Activated CD8-positive, alpha-beta T cell treated with anti-CD3 and anti-CD28 coated beads for 36 hours (primary cell): ENCODE results near the gene EPB41L4A. TPM values are rescaled to one million over a fixed set of nuclear protein-coding genes. Genes with fewer than 3 reads are reported as not detected.

Experiments
- ATAC-seq: fragments of 200-7000 bp; cut with Tn5 transposase; one replicate; pipeline ENCODE4 v1.10.0; 2021; ENCODE audit warnings: mild to moderate bottlenecking, moderate library complexity
- CTCF ChIA-PET: fragments of 350-600 bp; sonication (Branson Sonifier 250); formaldehyde crosslinking; loops from one replicate; lab custom pipeline; 2021; ENCODE audit warnings: antibody characterized with exemption; lab: Charles Lee
- POLR2A ChIA-PET: fragments of 350-600 bp; sonication (Branson Sonifier 250); formaldehyde crosslinking; loops from one replicate; lab custom pipeline; 2021; ENCODE audit warnings: antibody characterized with exemption; lab: Charles Lee
- DNase-seq: peaks from one replicate; pipeline ENCODE4 v3.0.0-alpha.2; 2020
- H3K27ac Mint-ChIP-seq: one replicate; pipeline ENCODE4 v1.8.0; 2021; ENCODE audit warnings: mild to moderate bottlenecking, mixed read lengths
- H3K27me3 Mint-ChIP-seq: one replicate; pipeline ENCODE4 v1.8.0; 2021; ENCODE audit warnings: mixed read lengths
- H3K36me3 Mint-ChIP-seq: one replicate; pipeline ENCODE4 v1.8.0; 2021; ENCODE audit warnings: low read depth, mixed read lengths
- H3K4me1 Mint-ChIP-seq: one replicate; pipeline ENCODE4 v1.8.0; 2021; ENCODE audit warnings: low read depth, mixed read lengths
- H3K4me3 Mint-ChIP-seq: one replicate; pipeline ENCODE4 v1.8.0; 2021; ENCODE audit warnings: mild to moderate bottlenecking, moderate library complexity, mixed read lengths
- H3K9me3 Mint-ChIP-seq: one replicate; pipeline ENCODE4 v1.8.0; 2021; ENCODE audit warnings: mixed read lengths
- intact Hi-C: fragments of 100-400 bp; cut with micrococcal nuclease; formaldehyde crosslinking; loops from one replicate; pipeline ENCODE4 v1.10.0; 2022
- total RNA-seq, 2 experiments: library from RNA; stranded (reverse); gene quantifications; one replicate each; pipeline ENCODE4 v1.2.3, GENCODE V29; 2021
- TF ChIP-seq, protein P1 (sequence below): fragments of 200-600 bp; IDR thresholded peaks from one replicate; pipeline ENCODE4 v1.8.0; 2022; ENCODE audit warnings: antibody characterized with exemption, mild to moderate bottlenecking

The EPB41L4A gene
- total RNA-seq, 2 experiments from 2014 or later: 0.25 TPM; not detected in 1

DNA sequence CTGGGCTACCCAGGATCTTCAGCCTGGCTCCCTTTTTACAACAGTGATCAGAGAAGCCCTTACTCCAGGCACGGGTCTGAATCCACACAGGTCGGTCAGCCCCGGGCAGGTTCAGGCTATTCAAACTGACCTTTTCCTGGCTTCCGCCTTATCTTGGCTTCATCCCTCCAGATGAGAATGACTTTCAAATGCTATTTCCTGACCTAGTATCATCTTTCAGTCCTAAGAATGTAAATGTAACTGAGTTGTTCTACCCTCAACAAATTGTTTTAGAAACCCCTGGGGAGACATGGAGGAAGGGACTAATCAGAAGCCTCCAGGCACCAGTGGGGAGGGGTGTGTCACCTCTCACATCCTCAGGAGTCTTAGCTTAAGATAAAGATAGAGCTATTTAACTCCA lies 213.2 kb downstream of the EPB41L4A start:
- no peaks in the 10 kb centered on the region for H3K36me3 Mint-ChIP-seq
- H3K9me3 Mint-ChIP-seq: no peaks in the 10 kb centered on the region
- ChIA-PET CTCF (interaction anchor here (1.2 to 1.5 kb wide), 3 partner anchors 10 to 214 kb away, joined by 4 to 7 read pairs (median 5); partner anchors contain the start of gene EPB41L4A), POLR2A (no interaction called here)
- ATAC-seq (no peak), DNase-seq (no peak)
- intact Hi-C loops: no loop called here
- no peak overlapping the region for H3K4me3 Mint-ChIP-seq
- peaks cover 44% of the 10 kb centered on the region for H3K27me3 Mint-ChIP-seq
- no peaks in the 10 kb centered on the region for H3K4me1 Mint-ChIP-seq
- TF ChIP-seq, protein P1, sequence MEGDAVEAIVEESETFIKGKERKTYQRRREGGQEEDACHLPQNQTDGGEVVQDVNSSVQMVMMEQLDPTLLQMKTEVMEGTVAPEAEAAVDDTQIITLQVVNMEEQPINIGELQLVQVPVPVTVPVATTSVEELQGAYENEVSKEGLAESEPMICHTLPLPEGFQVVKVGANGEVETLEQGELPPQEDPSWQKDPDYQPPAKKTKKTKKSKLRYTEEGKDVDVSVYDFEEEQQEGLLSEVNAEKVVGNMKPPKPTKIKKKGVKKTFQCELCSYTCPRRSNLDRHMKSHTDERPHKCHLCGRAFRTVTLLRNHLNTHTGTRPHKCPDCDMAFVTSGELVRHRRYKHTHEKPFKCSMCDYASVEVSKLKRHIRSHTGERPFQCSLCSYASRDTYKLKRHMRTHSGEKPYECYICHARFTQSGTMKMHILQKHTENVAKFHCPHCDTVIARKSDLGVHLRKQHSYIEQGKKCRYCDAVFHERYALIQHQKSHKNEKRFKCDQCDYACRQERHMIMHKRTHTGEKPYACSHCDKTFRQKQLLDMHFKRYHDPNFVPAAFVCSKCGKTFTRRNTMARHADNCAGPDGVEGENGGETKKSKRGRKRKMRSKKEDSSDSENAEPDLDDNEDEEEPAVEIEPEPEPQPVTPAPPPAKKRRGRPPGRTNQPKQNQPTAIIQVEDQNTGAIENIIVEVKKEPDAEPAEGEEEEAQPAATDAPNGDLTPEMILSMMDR: no peak
- H3K27ac Mint-ChIP-seq: no peak overlapping the region

DNA sequence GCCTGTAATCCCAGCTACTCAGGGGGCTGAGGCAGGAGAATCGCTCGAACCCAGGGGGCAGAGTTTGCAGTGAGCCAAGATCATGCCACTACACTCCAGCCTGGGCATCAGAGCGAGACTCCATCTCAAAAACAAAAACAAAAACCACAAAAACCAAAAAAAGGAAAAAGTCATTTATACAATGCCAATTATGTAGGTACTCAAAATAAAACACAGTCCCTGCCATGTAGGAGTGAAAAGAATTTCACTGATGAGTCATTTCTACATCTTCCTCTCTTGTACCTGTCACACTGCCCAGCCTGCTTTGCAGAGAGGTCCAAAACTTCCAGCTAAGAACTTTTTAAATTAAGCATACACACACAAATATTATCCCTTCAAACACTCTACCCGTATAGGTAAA lies 215.8 kb downstream of the EPB41L4A start:
- ChIA-PET POLR2A (no interaction called here), CTCF (interaction anchor here (1.1 kb wide), 1 partner anchor 9 kb away, joined by 3 read pairs; no protein-coding TSS in a partner anchor)
- H3K36me3 Mint-ChIP-seq: no peaks in the 10 kb centered on the region
- TF ChIP-seq, protein P1: no peak
- DNase-seq (no peak), ATAC-seq (no peak)
- H3K4me3 Mint-ChIP-seq: no peak overlapping the region
- peaks cover 51% of the 10 kb centered on the region for H3K27me3 Mint-ChIP-seq
- H3K4me1 Mint-ChIP-seq: no peaks in the 10 kb centered on the region
- intact Hi-C loops: no loop called here
- H3K27ac Mint-ChIP-seq: no peak overlapping the region
- H3K9me3 Mint-ChIP-seq: no peaks in the 10 kb centered on the region

DNA sequence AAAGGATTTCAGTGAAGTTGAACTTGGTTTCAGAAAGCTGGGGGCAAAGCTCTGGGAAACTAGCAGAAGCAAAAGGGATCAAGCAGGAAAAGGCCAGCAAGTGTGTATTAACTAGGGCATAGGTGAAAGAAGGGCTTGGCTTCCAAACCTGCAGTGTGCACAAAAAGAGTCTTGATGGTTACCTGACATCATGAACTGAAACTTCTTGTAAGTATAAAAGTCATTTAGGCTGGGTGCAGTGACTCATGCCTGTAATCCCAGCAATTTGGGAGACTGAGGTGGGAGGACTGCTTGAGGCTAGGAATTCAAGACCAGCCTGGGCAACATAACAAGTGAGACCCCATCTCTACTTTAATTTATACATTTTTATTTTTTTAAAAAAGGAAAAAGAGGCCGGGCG lies 216.4 kb downstream of the EPB41L4A start:
- H3K4me1 Mint-ChIP-seq: no peaks in the 10 kb centered on the region
- H3K27me3 Mint-ChIP-seq: peaks cover 51% of the 10 kb centered on the region
- ATAC-seq: no peak
- no peak overlapping the region for H3K4me3 Mint-ChIP-seq
- DNase-seq: no peak
- H3K9me3 Mint-ChIP-seq: no peaks in the 10 kb centered on the region
- no peaks in the 10 kb centered on the region for H3K36me3 Mint-ChIP-seq
- no peak overlapping the region for H3K27ac Mint-ChIP-seq
- POLR2A ChIA-PET: no interaction called here
- intact Hi-C loops: no loop called here
- TF ChIP-seq, protein P1: no peak
- CTCF ChIA-PET: no interaction called here

DNA sequence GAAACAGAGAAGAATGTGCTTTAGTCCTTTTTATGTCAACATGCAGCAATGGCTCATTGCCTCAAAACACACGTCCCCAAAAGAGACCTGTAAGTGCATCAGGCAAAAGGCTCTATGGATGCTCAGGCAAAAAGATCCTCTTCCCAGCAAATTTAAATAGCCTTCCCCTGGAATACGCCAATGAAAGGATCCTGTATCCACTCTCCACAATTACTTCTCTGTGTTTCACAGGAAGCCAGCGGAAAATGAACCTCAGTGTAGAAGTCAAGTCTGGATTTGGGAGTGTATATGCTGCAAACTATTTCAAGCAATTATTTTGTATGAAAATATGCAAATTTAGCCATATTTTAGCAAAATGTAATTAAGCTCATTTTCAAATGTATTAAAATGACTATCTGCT lies 217.9 kb downstream of the EPB41L4A start:
- intact Hi-C loops: no loop called here
- ChIA-PET CTCF (interaction anchor here (1.6 kb wide), 1 partner anchor 10 kb away, joined by 4 read pairs; no protein-coding TSS in a partner anchor), POLR2A (no interaction called here)
- DNase-seq (no peak), ATAC-seq (no peak)
- TF ChIP-seq, protein P1: no peak
- Mint-ChIP-seq H3K4me3 (no peak overlapping the region), H3K4me1 (no peaks in the 10 kb centered on the region), H3K27ac (no peak overlapping the region), H3K27me3 (peaks cover 39% of the 10 kb centered on the region), H3K9me3 (no peaks in the 10 kb centered on the region), H3K36me3 (no peaks in the 10 kb centered on the region)

DNA sequence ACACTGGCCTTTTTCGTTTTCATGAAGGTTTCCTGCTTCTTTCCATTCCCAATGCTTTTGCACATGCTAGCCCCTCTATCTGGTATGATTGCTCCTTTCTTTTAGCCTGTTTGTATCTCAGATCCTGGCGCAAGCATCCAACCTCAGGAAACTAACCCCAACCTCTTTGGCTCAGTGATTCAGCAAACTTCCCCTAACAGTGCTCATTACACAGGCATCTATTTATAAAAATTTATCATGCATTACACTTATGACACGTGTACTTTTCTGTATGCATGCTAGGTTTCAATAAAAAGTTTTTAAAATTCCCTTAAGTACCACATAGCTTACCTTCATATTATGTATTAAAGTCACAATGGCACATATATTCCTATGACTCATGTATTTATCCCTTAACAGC lies 218.9 kb downstream of the EPB41L4A start:
- Mint-ChIP-seq H3K4me1 (no peaks in the 10 kb centered on the region), H3K4me3 (no peak overlapping the region), H3K27ac (no peak overlapping the region), H3K36me3 (no peaks in the 10 kb centered on the region), H3K9me3 (no peaks in the 10 kb centered on the region), H3K27me3 (peaks cover 33% of the 10 kb centered on the region)
- CTCF ChIA-PET: interaction anchor here (1.6 kb wide), 1 partner anchor 11 kb away, joined by 4 read pairs; no protein-coding TSS in a partner anchor
- DNase-seq (no peak), ATAC-seq (no peak)
- intact Hi-C loops: no loop called here
- TF ChIP-seq, protein P1: no peak
- POLR2A ChIA-PET: no interaction called here
